HG03066 (cell line): ENCODE results near the gene TNS4.
"Not testable (repeated sequence)": the region's sequence is repeated elsewhere in the genome, so short reads cannot be mapped to it uniquely, and the experiment has no call there.

Experiments
- ATAC-seq: cut with Tn5 transposase; IDR thresholded peaks from one replicate; pipeline ENCODE4 v1.9.1; 2021; ENCODE audit warnings: low read depth; ENCODE audit not compliant: unreplicated experiment

TNS4 gene

GRCh38 chr17:40501499-40501911, at the start of gene TNS4:
Gene TNS4, minus strand, starts transcription at chr17:40501623. Its CDS starts 5,198 bp downstream, at chr17:40496425.
- no peak for ATAC-seq

GRCh38 chr17:40550608-40551007, 49.2 kb upstream of the TNS4 start:
- no peak for ATAC-seq

- no peak for ATAC-seq
These were observed 47.7 kb upstream of the TNS4 start for GRCh38 chr17:40548982-40549685.

GRCh38 chr17:40548491-40548981, 47.1 kb upstream of the TNS4 start:
- ATAC-seq, result no peak

- ATAC-seq, result no peak
These were observed 46.5 kb upstream of the TNS4 start for GRCh38 chr17:40547785-40548478.

GRCh38 chr17:40547079-40547784, 45.8 kb upstream of the TNS4 start:
- ATAC-seq, result no peak

- ATAC-seq, result not testable (repeated sequence)
These were observed 45.1 kb upstream of the TNS4 start for GRCh38 chr17:40546497-40546896.

- ATAC-seq, result no peak
These were observed 44.2 kb upstream of the TNS4 start for GRCh38 chr17:40545660-40546059.

GRCh38 chr17:40542558-40543411, 41.4 kb upstream of the TNS4 start:
- ATAC-seq, result no peak

GRCh38 chr17:40541873-40542557, 40.6 kb upstream of the TNS4 start:
- no peak for ATAC-seq

GRCh38 chr17:40541060-40541872, 39.8 kb upstream of the TNS4 start:
- ATAC-seq, result no peak

- ATAC-seq, result no peak
These were observed 39.0 kb upstream of the TNS4 start for GRCh38 chr17:40540448-40540847.

GRCh38 chr17:40539711-40540411, 38.4 kb upstream of the TNS4 start:
- ATAC-seq, result no peak

- ATAC-seq, result no peak
These were observed 37.7 kb upstream of the TNS4 start for GRCh38 chr17:40538936-40539705.

- ATAC-seq, result no peak
These were observed 36.9 kb upstream of the TNS4 start for GRCh38 chr17:40538019-40538935.

GRCh38 chr17:40536295-40537171, 35.1 kb upstream of the TNS4 start:
- no peak for ATAC-seq
